SU-DHL-6 (cell line): Measurements from ENCODE around the gene YBX2.

Experiments used
- H2AFZ ChIP-seq: fragments of 200-600 bp; sonication (generic); 2 replicates; pipeline ENCODE4 v1.6.1; 2014; ENCODE audit warnings: low read depth, mild to moderate bottlenecking, moderate library complexity, mixed read lengths, antibody characterized with exemption, low read length; ENCODE audit not compliant: severe bottlenecking
- H3F3A ChIP-seq: fragments of 200-600 bp; shearing (Covaris generic); 2 replicates; pipeline ENCODE4 v1.6.0; 2016; ENCODE audit warnings: antibody characterized with exemption, mild to moderate bottlenecking; ENCODE audit not compliant: insufficient read depth
- H3K27ac ChIP-seq: fragments of 200-600 bp; sonication (generic); 2 replicates; pipeline ENCODE4 v1.5.1; 2016; ENCODE audit warnings: low read depth, mild to moderate bottlenecking, low read length, moderate library complexity, mixed read lengths
- H3K27me3 ChIP-seq: fragments of 200-600 bp; sonication (generic), shearing (Covaris generic); 2 replicates; pipeline ENCODE4 v1.6.0; 2014; ENCODE audit warnings: mild to moderate bottlenecking, low read length
- H3K36me3 ChIP-seq: fragments of 200-600 bp; sonication (generic); 2 replicates; pipeline ENCODE4 v1.6.1; 2014; ENCODE audit warnings: mild to moderate bottlenecking, low read length, mixed read lengths
- H3K4me2 ChIP-seq: fragments of 300-600, 200-600 bp; shearing (Covaris generic), sonication (generic); 2 replicates; pipeline ENCODE4 v1.6.0; 2014; ENCODE audit warnings: low read length, low read depth, mild to moderate bottlenecking; ENCODE audit not compliant: poor library complexity, severe bottlenecking
- H3K4me3 ChIP-seq: fragments of 200-600 bp; sonication (generic); 2 replicates; pipeline ENCODE4 v1.5.1; 2014; ENCODE audit warnings: antibody characterized with exemption, low read length, mild to moderate bottlenecking, mixed read lengths; ENCODE audit not compliant: insufficient read depth, poor library complexity, severe bottlenecking
- H3K79me2 ChIP-seq: fragments of 200-600 bp; sonication (generic); 2 replicates; pipeline ENCODE4 v1.6.1; 2014; ENCODE audit warnings: mild to moderate bottlenecking, low read length, moderate library complexity; ENCODE audit not compliant: insufficient read depth
- H3K9ac ChIP-seq: fragments of 200-600 bp; sonication (generic); 2 replicates; pipeline ENCODE4 v1.7.0; 2014; ENCODE audit warnings: mild to moderate bottlenecking, low read length
- H3K9me2 ChIP-seq: fragments of 200-600 bp; sonication (generic); replicated peaks from 2 replicates; pipeline ENCODE4 v1.6.1; 2014; ENCODE audit warnings: low read length; ENCODE audit not compliant: insufficient read depth
- H3K9me3 ChIP-seq: fragments of 200-600 bp; sonication (generic); 2 replicates; pipeline ENCODE4 v1.6.1; 2014; ENCODE audit warnings: low read length, mixed read lengths; ENCODE audit not compliant: insufficient read depth
- H4K20me1 ChIP-seq: fragments of 200-600 bp; sonication (generic); 2 replicates; pipeline ENCODE4 v1.6.1; 2014; ENCODE audit warnings: low read depth, mild to moderate bottlenecking, antibody characterized with exemption, low read length, moderate library complexity, mixed read lengths
- EZH2phosphoT487 ChIP-seq: fragments of 200-600 bp; sonication (generic), shearing (Covaris generic); conservative IDR thresholded peaks from 2 replicates; pipeline ENCODE4 v1.6.1; 2018; ENCODE audit warnings: mild to moderate bottlenecking, antibody characterized with exemption, low read length, moderate library complexity, mixed read lengths
- TF ChIP-seq, protein P1 (sequence below): fragments of 200-600 bp; sonication (generic); IDR thresholded peaks from one replicate; pipeline ENCODE4 v1.5.1; 2017; ENCODE audit warnings: antibody characterized with exemption, mild to moderate bottlenecking, low read length, moderate library complexity; ENCODE audit not compliant: insufficient read depth, poor library complexity, severe bottlenecking

Gene YBX2

DNA sequence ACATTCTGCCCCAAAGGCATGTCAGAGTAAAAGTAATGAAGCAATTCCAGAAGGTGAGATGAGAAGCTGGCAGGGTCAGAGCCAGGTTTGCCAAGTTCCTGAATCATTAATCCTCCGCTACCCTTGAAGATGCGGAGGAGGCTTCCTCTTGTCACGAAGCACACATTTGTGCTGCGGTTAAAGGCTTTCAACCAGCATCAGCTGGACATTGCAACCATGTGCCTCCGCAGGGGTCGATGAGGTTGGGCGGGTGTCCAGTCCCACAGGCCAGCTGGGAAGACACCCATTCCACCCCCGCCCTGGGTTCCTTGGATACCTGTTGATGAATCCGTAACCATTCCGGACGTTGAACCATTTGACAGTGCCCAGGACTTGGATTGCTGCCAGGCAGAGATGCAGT, 1.3 kb downstream of the YBX2 start:
- H4K20me1 ChIP-seq = no peaks in the 10 kb centered on the region
- no peaks in the 10 kb centered on the region for H3F3A ChIP-seq
- no peak overlapping the region for H3K9ac ChIP-seq
- no peaks in the 10 kb centered on the region for H3K79me2 ChIP-seq
- no peaks in the 10 kb centered on the region for H3K36me3 ChIP-seq
- no peak overlapping the region for H3K27ac ChIP-seq
- no peak overlapping the region for H3K4me2 ChIP-seq
- H2AFZ ChIP-seq = no peak overlapping the region
- H3K27me3 ChIP-seq = no peaks in the 10 kb centered on the region
- no peak overlapping the region for H3K4me3 ChIP-seq
- TF ChIP-seq, protein P1, sequence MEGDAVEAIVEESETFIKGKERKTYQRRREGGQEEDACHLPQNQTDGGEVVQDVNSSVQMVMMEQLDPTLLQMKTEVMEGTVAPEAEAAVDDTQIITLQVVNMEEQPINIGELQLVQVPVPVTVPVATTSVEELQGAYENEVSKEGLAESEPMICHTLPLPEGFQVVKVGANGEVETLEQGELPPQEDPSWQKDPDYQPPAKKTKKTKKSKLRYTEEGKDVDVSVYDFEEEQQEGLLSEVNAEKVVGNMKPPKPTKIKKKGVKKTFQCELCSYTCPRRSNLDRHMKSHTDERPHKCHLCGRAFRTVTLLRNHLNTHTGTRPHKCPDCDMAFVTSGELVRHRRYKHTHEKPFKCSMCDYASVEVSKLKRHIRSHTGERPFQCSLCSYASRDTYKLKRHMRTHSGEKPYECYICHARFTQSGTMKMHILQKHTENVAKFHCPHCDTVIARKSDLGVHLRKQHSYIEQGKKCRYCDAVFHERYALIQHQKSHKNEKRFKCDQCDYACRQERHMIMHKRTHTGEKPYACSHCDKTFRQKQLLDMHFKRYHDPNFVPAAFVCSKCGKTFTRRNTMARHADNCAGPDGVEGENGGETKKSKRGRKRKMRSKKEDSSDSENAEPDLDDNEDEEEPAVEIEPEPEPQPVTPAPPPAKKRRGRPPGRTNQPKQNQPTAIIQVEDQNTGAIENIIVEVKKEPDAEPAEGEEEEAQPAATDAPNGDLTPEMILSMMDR = no peak
- TF ChIP-seq EZH2phosphoT487 = no peak
- no peaks in the 10 kb centered on the region for H3K9me2 ChIP-seq
- H3K9me3 ChIP-seq = no peaks in the 10 kb centered on the region

DNA sequence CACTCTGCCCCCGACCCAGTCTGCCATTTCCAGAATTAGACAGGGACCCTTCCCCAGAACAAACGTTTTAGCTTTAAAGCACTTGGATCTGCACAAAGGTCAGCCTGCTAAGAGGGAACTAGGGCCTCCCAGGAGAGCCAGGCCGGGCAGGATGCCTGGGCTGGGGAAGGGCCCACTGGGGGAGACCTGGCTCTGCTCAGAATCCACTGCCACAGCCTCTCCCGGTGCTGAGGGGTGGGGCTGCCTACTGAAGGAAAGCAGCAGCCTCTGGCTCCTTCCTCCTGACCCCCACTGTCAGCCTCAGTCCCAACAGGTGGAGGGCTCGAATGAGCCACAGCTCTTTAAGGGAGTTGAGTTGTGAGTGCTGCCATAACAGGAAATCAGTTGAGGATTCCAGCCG, 1.7 kb downstream of the YBX2 start:
- Histone ChIP-seq H3K27ac (no peak overlapping the region), H3K9ac (no peak overlapping the region), H4K20me1 (no peaks in the 10 kb centered on the region), H3K27me3 (no peaks in the 10 kb centered on the region), H2AFZ (no peak overlapping the region), H3K9me2 (no peaks in the 10 kb centered on the region), H3K36me3 (no peaks in the 10 kb centered on the region), H3K4me3 (no peak overlapping the region), H3K79me2 (no peaks in the 10 kb centered on the region), H3F3A (no peaks in the 10 kb centered on the region), H3K4me2 (no peak overlapping the region), H3K9me3 (no peaks in the 10 kb centered on the region)
- TF ChIP-seq, protein P1 = no peak
- no peak for TF ChIP-seq EZH2phosphoT487

DNA sequence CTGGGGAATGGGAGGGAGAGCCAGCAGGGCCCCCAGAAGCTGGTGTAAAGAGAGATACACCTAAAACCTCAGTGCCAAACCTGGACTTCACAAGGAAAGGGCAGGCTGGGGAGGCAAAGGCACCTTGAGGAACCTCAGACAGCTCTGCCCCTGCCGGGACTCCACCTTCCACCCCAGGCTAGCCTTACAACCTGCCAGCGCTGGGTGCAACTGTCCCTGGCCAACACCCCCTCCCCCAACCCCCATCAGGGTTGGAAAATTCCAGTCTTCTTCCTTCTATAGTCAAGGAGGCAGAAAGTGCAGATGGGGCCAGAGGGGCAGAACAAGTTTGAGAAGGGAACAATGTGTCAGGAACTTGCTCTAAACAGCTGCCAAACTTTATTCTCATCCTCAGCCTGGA, 2.2 kb downstream of the YBX2 start:
- no peaks in the 10 kb centered on the region for H3K36me3 ChIP-seq
- no peaks in the 10 kb centered on the region for H3K27me3 ChIP-seq
- no peak overlapping the region for H3K4me2 ChIP-seq

More for the DNA sequence above, 2.2 kb downstream of the YBX2 start:
- Histone ChIP-seq H3K79me2 (no peaks in the 10 kb centered on the region), H2AFZ (no peak overlapping the region), H3F3A (no peaks in the 10 kb centered on the region), H3K9ac (no peak overlapping the region), H4K20me1 (no peaks in the 10 kb centered on the region), H3K27ac (no peak overlapping the region), H3K4me3 (no peak overlapping the region), H3K9me3 (no peaks in the 10 kb centered on the region), H3K9me2 (no peaks in the 10 kb centered on the region)
- TF ChIP-seq, protein P1 = no peak
- no peak for TF ChIP-seq EZH2phosphoT487
